ENCODE measurements around the gene SETX. TPM values are rescaled to one million over a fixed set of nuclear protein-coding genes. Genes with fewer than 3 reads are reported as not detected.

The SETX gene
- total and polyA plus RNA-seq, 2 of the 13 experiments (the other 11 are each of a cell fraction or from before 2014, with no cell fraction given), result 13.2 to 39.0 TPM

GRCh38 chr9:132239999-132240840 lies 114.6 kb downstream of the SETX start (continued):
- no peak for TF ChIP-seq SNAPC4 (CRISPR knock-in tag; IDR thresholded peaks at IDR 0.05)

DNA sequence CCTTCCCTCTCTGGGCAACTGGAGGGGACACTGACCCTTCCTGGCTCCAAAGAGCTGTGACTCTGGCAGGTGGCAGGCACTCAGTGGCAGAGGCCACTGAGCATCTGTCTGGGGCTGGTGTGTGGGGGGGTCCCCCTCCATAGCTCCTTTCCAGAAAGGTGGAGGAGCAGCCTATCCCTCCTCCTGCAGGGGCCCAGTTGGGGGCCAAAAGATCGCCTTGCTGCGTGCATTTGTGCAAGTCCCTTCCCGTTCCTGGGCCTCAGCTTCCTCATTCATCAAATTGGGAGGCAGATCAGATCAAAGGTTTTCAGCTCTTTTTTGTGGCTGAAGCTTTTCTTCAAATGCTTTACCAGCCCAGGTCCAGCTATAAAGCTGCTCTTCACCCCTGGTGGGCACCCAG lies 115.3 kb downstream of the SETX start:
- WGBS (ENCODE audit: low lambda C conversion rate), result no CpG with 5 or more reads among the region's 3 CpGs
- POLR2A ChIA-PET, result no interaction called here
- no peak for ATAC-seq

More for the DNA sequence above, 115.3 kb downstream of the SETX start:
- H3K4me1 ChIP-seq (ENCODE audit: insufficient read depth, low read length), result peaks cover 16% of the 10 kb centered on the region
- H3K27ac ChIP-seq (ENCODE audit: extremely low read length, insufficient read depth, low read length), result no peak overlapping the region
- H3K9me3 ChIP-seq (ENCODE audit: low read length), result no peaks in the 10 kb centered on the region
- no peak overlapping the region for H3K4me2 ChIP-seq (ENCODE audit: low read depth, low read length)
- in situ Hi-C loops (cut with HindIII; ENCODE audit: extremely low pct_ligation_motif_present, low pct_unique_long_range_greater_than_20kb), result loop anchor here (25.0 kb wide), 1 partner anchor 652 kb away; no protein-coding TSS in a partner anchor
- TF ChIP-seq, protein P1, sequence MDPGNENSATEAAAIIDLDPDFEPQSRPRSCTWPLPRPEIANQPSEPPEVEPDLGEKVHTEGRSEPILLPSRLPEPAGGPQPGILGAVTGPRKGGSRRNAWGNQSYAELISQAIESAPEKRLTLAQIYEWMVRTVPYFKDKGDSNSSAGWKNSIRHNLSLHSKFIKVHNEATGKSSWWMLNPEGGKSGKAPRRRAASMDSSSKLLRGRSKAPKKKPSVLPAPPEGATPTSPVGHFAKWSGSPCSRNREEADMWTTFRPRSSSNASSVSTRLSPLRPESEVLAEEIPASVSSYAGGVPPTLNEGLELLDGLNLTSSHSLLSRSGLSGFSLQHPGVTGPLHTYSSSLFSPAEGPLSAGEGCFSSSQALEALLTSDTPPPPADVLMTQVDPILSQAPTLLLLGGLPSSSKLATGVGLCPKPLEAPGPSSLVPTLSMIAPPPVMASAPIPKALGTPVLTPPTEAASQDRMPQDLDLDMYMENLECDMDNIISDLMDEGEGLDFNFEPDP (CRISPR knock-in tag; conservative IDR thresholded peaks at IDR 0.05), result no peak
- TF ChIP-seq ATF1 (CRISPR knock-in tag; IDR thresholded peaks at IDR 0.05), result no peak
- no peak for TF ChIP-seq ZMYM4 (CRISPR knock-in tag; IDR thresholded peaks at IDR 0.05)
- no peak for TF ChIP-seq ZNF781 (CRISPR knock-in tag; IDR thresholded peaks at IDR 0.05; ENCODE audit: borderline replicate concordance, not compliant biosample characterization)
- TF ChIP-seq, protein P2, sequence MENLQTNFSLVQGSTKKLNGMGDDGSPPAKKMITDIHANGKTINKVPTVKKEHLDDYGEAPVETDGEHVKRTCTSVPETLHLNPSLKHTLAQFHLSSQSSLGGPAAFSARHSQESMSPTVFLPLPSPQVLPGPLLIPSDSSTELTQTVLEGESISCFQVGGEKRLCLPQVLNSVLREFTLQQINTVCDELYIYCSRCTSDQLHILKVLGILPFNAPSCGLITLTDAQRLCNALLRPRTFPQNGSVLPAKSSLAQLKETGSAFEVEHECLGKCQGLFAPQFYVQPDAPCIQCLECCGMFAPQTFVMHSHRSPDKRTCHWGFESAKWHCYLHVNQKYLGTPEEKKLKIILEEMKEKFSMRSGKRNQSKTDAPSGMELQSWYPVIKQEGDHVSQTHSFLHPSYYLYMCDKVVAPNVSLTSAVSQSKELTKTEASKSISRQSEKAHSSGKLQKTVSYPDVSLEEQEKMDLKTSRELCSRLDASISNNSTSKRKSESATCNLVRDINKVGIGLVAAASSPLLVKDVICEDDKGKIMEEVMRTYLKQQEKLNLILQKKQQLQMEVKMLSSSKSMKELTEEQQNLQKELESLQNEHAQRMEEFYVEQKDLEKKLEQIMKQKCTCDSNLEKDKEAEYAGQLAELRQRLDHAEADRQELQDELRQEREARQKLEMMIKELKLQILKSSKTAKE (CRISPR knock-in tag; IDR thresholded peaks at IDR 0.05; ENCODE audit: borderline replicate concordance), result no peak
- TF ChIP-seq ZNF598 (CRISPR knock-in tag; IDR thresholded peaks at IDR 0.05; ENCODE audit: borderline replicate concordance), result no peak
- no peak for FAIRE-seq
- no peak overlapping the region for H3K9ac ChIP-seq (ENCODE audit: insufficient read depth, low read depth, low read length)
- no TSS peak for BruUV-seq (replicated peaks)
- H4K20me1 ChIP-seq (ENCODE audit: insufficient read depth, low read length), result peaks cover 8% of the 10 kb centered on the region; the same call in 1 of the 2 replicates
- intact Hi-C loops (cut with micrococcal nuclease; ENCODE audit: unreplicated experiment), result loop anchor here (5.0 kb wide), 2 partner anchors 72 to 168 kb away; partner anchors contain the start of gene TTF1
- no peak overlapping the region for H2AFZ ChIP-seq (ENCODE audit: low read length)
- no peaks in the 10 kb centered on the region for H3K79me2 ChIP-seq (ENCODE audit: insufficient read depth, low read length)
- H3K36me3 ChIP-seq (replicated peaks in 1 of 2; ENCODE audit: control insufficient read depth in 1 of 2, insufficient read depth in 2 of 2, low read length in 2 of 2), result no peaks in the 10 kb centered on the region
- no peak for DNase-seq (ENCODE audit: low spot score)
- no peak overlapping the region for H3K4me3 ChIP-seq (replicated peaks in 1 of 3; ENCODE audit: insufficient read depth in 1 of 3, low read depth in 2 of 3, low read length in 3 of 3)
- peaks cover 14 to 66% of the 10 kb centered on the region in 2 experiments; a peak in 4 of 5 replicates for H3K27me3 ChIP-seq (ENCODE audit: control insufficient read depth in 1 of 2, insufficient read depth in 2 of 2, low read length in 2 of 2)
- CTCF ChIA-PET (ENCODE audit: low intra/inter-chr PET ratio, low total read pairs), result no interaction called here
